NCI-H1436 (cell line): ENCODE results near the gene LRRFIP2.
"Not testable (repeated sequence)": the region's sequence is repeated elsewhere in the genome, so short reads cannot be mapped to it uniquely, and the experiment has no call there.

Experiments used
- DNase-seq: peaks from one replicate; lab custom pipeline; 2025; lab: John Stamatoyannopoulos, UW

Gene LRRFIP2

GRCh38 chr3:37183976-37184375 is 9.6 kb upstream of the LRRFIP2 start:
- DNase-seq: no peak

- no peak for DNase-seq
These were observed 9.0 kb upstream of the LRRFIP2 start for GRCh38 chr3:37183375-37183831.

GRCh38 chr3:37182816-37183215 is 8.4 kb upstream of the LRRFIP2 start:
- no peak for DNase-seq

GRCh38 chr3:37181756-37182155 is 7.4 kb upstream of the LRRFIP2 start:
- DNase-seq: no peak

- no peak for DNase-seq
These were observed 5.0 kb upstream of the LRRFIP2 start for GRCh38 chr3:37179144-37179967.

- DNase-seq: no peak
These were observed 576 bp downstream of the LRRFIP2 start for GRCh38 chr3:37173806-37174205.

GRCh38 chr3:37171144-37171543 is 3.2 kb downstream of the LRRFIP2 start:
- no peak for DNase-seq

- DNase-seq: no peak
These were observed 3.9 kb downstream of the LRRFIP2 start for GRCh38 chr3:37170513-37170912.

- no peak for DNase-seq
These were observed 4.3 kb downstream of the LRRFIP2 start for GRCh38 chr3:37170060-37170459.

GRCh38 chr3:37168896-37169295 is 5.5 kb downstream of the LRRFIP2 start:
- no peak for DNase-seq

GRCh38 chr3:37163262-37164015 is 10.9 kb downstream of the LRRFIP2 start:
- no peak for DNase-seq

GRCh38 chr3:37162501-37163245 is 11.7 kb downstream of the LRRFIP2 start:
- DNase-seq: no peak

GRCh38 chr3:37161351-37161750 is 13.0 kb downstream of the LRRFIP2 start:
- DNase-seq: no peak

GRCh38 chr3:37155782-37156181 is 18.6 kb downstream of the LRRFIP2 start:
- no peak for DNase-seq

- DNase-seq: no peak
These were observed 19.6 kb downstream of the LRRFIP2 start for GRCh38 chr3:37154668-37155314.

GRCh38 chr3:37150621-37151020 is 23.8 kb downstream of the LRRFIP2 start:
- no peak for DNase-seq

GRCh38 chr3:37149257-37149656 is 25.1 kb downstream of the LRRFIP2 start:
- no peak for DNase-seq

- DNase-seq: no peak
These were observed 26.2 kb downstream of the LRRFIP2 start for GRCh38 chr3:37148208-37148607.

GRCh38 chr3:37147666-37148065 is 26.7 kb downstream of the LRRFIP2 start:
- no peak for DNase-seq

GRCh38 chr3:37146927-37147326 is 27.5 kb downstream of the LRRFIP2 start:
- DNase-seq: not testable (repeated sequence)

GRCh38 chr3:37145611-37146010 is 28.8 kb downstream of the LRRFIP2 start:
- no peak for DNase-seq

GRCh38 chr3:37144806-37145205 is 29.6 kb downstream of the LRRFIP2 start:
- DNase-seq: peak; percentile 20
